ENCODE results near the gene DUS2. TPM values are rescaled to one million over a fixed set of nuclear protein-coding genes. Genes with fewer than 3 reads are reported as not detected.
A peak's percentile ranks its signal among the peaks of the same experiment; 100 is the strongest.

DUS2 gene
- total and polyA plus RNA-seq, 2 of the 8 experiments (the other 6 are each of a cell fraction or from before 2014, with no cell fraction given): 17.2 to 27.0 TPM

- no peak for DNase-seq (ENCODE audit: low read depth in 1 of 2, low spot score in 2 of 2)
- no peak overlapping the region for H3K27ac ChIP-seq (ENCODE audit: low read depth, low read length)
- no peak overlapping the region for H3K18ac ChIP-seq (ENCODE audit: extremely low read depth, low read length)
- H3K4me3 ChIP-seq (ENCODE audit: extremely low read depth in 1 of 4, insufficient read depth in 2 of 4, low read depth in 3 of 4, low read length in 4 of 4): no peak overlapping the region
- CTCF ChIA-PET (ENCODE audit: partially characterized antibody): interaction anchor here (0.9 to 3.1 kb wide), 10 partner anchors 8 to 223 kb away, joined by 3 to 17 read pairs (median 5); partner anchors contain the start of gene DPEP2NB
- H2AFZ ChIP-seq (ENCODE audit: low read length): no peak overlapping the region
- H4K5ac ChIP-seq (ENCODE audit: insufficient read length, low read depth, low read length): no peak overlapping the region
- 94% methylated on average over 9 of the region's 9 CpGs; no CpG with 5 or more reads in 1 of the 2 experiments for WGBS, 2 experiments (ENCODE audit: extremely low coverage in 1 of 2, insufficient coverage in 1 of 2, insufficient read length in 1 of 2, insufficient replicate concordance in 2 of 2, low coverage in 1 of 2, low lambda C conversion rate in 2 of 2, missing lambda C conversion rate in 1 of 2)
- no peak overlapping the region for H3K14ac ChIP-seq (ENCODE audit: insufficient read length)
- no peak overlapping the region for H3K4ac ChIP-seq (replicated peaks; ENCODE audit: insufficient read length, low read depth, low read length)
- no peak overlapping the region for H2BK20ac ChIP-seq (ENCODE audit: low read length)
- H2AK5ac ChIP-seq (ENCODE audit: low read depth, low read length): no peak overlapping the region
- no peak overlapping the region for H2BK5ac ChIP-seq (ENCODE audit: low read depth, low read length)
- no peaks in the 10 kb centered on the region; the same call in 1 of the 2 replicates for H3K79me1 ChIP-seq (ENCODE audit: low read depth, low read length)
- no peak for FAIRE-seq
- no peaks in the 10 kb centered on the region for H4K20me1 ChIP-seq (replicated peaks in 1 of 2; ENCODE audit: control insufficient read depth in 1 of 2, insufficient read depth in 2 of 2, low read length in 2 of 2)
- H3K4me2 ChIP-seq (ENCODE audit: insufficient read depth in 1 of 2, low read depth in 2 of 2, low read length in 2 of 2): no peak overlapping the region
- no peak overlapping the region for H2BK120ac ChIP-seq (replicated peaks; ENCODE audit: low read depth, low read length)
- POLR2A ChIA-PET (ENCODE audit: partially characterized antibody): interaction anchor here (0.7 to 1.7 kb wide), 6 partner anchors 11 to 85 kb away, joined by 3 read pairs; partner anchors contain the start of genes DPEP2NB and DUS2
- H3K36me3 ChIP-seq (ENCODE audit: control insufficient read depth in 2 of 4, insufficient read depth in 4 of 4, low read length in 3 of 4): no peaks in the 10 kb centered on the region
- H3K9ac ChIP-seq (replicated peaks in 1 of 4; ENCODE audit: extremely low read depth in 1 of 4, low read depth in 3 of 4, low read length in 3 of 4): no peak overlapping the region
- H3K79me2 ChIP-seq (ENCODE audit: control insufficient read depth in 1 of 2, insufficient read depth in 2 of 2, low read length in 2 of 2): no peaks in the 10 kb centered on the region
- no peak overlapping the region for H4K8ac ChIP-seq (ENCODE audit: extremely low read depth, insufficient read depth, low read length)
- peak overlapping the region; percentile 65 for H4K91ac ChIP-seq (replicated peaks; ENCODE audit: insufficient read length, low read length)
- no peaks in the 10 kb centered on the region for H3K27me3 ChIP-seq (replicated peaks in 1 of 4; ENCODE audit: control insufficient read depth in 3 of 4, extremely low read depth in 1 of 4, insufficient read depth in 3 of 4, low read length in 3 of 4)
- TF ChIP-seq TEAD4 (IDR thresholded peaks at IDR 0.05; ENCODE audit: low read depth, low read length) (no peak), TBP (IDR thresholded peaks at IDR 0.05; ENCODE audit: low read depth, low read length) (no peak)
- H3K23ac ChIP-seq (ENCODE audit: insufficient read length): no peak overlapping the region
- H3K4me1 ChIP-seq (replicated peaks in 1 of 4; ENCODE audit: control insufficient read depth in 3 of 4, insufficient read depth in 4 of 4, low read length in 3 of 4): peaks cover 0 to 6% (median 3%) of the 10 kb centered on the region in 4 experiments; a peak in 3 of 7 replicates
- no peak overlapping the region for H3K56ac ChIP-seq (replicated peaks; ENCODE audit: insufficient read length, low read depth, low read length)
- no peak overlapping the region for H2BK15ac ChIP-seq (ENCODE audit: low read length)
- no peak overlapping the region for H2BK12ac ChIP-seq (ENCODE audit: low read depth, low read length)
- no peaks in the 10 kb centered on the region for H3K23me2 ChIP-seq (ENCODE audit: low read depth, low read length)
- H3K9me3 ChIP-seq (ENCODE audit: insufficient read depth in 2 of 2, low read depth in 1 of 2, low read length in 1 of 2): no peaks in the 10 kb centered on the region
Measured at GRCh38 chr16:68005211-68005610, 17.9 kb upstream of the DUS2 start.

Data from H1 (cell line).